Ishikawa (cell line): Measurements from ENCODE around the gene CADPS.

Source experiments
- YY1 ChIP-seq: IDR thresholded peaks from 2 replicates; pipeline ENCODE4 v1.6.1; 2012; ENCODE audit warnings: low read depth
- TF ChIP-seq, protein P1 (sequence below): IDR thresholded peaks from 2 replicates; pipeline ENCODE4 v1.6.1; 2012; ENCODE audit warnings: low read depth, mild to moderate bottlenecking

DNA sequence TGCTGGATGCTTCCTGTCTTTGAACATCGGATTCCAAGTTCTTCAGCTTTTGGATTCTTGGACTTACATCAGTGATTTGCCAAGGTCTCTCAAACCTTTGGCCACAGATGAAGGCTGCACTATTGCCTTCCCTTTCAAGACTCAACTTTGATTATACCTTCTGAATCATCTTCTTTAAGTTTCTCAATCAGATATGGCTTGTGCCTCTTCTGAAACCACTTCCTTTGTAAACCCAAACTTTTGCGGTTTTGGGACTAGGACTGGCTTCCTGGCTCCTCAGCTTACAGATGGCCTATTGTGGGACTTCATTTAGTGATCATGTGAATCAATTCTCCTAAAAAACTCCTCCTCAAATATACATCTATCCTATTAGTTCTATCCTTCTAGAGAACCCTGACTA, 47.1 kb upstream of the CADPS start:
- TF ChIP-seq, protein P1, sequence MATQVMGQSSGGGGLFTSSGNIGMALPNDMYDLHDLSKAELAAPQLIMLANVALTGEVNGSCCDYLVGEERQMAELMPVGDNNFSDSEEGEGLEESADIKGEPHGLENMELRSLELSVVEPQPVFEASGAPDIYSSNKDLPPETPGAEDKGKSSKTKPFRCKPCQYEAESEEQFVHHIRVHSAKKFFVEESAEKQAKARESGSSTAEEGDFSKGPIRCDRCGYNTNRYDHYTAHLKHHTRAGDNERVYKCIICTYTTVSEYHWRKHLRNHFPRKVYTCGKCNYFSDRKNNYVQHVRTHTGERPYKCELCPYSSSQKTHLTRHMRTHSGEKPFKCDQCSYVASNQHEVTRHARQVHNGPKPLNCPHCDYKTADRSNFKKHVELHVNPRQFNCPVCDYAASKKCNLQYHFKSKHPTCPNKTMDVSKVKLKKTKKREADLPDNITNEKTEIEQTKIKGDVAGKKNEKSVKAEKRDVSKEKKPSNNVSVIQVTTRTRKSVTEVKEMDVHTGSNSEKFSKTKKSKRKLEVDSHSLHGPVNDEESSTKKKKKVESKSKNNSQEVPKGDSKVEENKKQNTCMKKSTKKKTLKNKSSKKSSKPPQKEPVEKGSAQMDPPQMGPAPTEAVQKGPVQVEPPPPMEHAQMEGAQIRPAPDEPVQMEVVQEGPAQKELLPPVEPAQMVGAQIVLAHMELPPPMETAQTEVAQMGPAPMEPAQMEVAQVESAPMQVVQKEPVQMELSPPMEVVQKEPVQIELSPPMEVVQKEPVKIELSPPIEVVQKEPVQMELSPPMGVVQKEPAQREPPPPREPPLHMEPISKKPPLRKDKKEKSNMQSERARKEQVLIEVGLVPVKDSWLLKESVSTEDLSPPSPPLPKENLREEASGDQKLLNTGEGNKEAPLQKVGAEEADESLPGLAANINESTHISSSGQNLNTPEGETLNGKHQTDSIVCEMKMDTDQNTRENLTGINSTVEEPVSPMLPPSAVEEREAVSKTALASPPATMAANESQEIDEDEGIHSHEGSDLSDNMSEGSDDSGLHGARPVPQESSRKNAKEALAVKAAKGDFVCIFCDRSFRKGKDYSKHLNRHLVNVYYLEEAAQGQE: no peak
- no peak for TF ChIP-seq YY1
